CD8-positive, alpha-beta memory T cell (primary cell): Measurements from ENCODE around the gene TBL1X. TPM values are rescaled to one million over a fixed set of nuclear protein-coding genes. Genes with fewer than 3 reads are reported as not detected.

Experiments
- CTCF ChIA-PET: fragments of 350-600 bp; sonication (Branson Sonifier 250); formaldehyde crosslinking; loops from one replicate; lab custom pipeline; 2021; ENCODE audit warnings: antibody characterized with exemption; lab: Charles Lee
- POLR2A ChIA-PET: fragments of 350-600 bp; sonication (Branson Sonifier 250); formaldehyde crosslinking; loops from one replicate; lab custom pipeline; 2021; ENCODE audit warnings: antibody characterized with exemption; lab: Charles Lee
- DNase-seq, 5 donors: peaks; one replicate each; pipeline versions ENCODE4 v3.0.0 to v3.0.0-alpha.2; 2020 to 2022; ENCODE audit warnings: mixed read lengths in 1 of 5
- H3K27ac ChIP-seq: one replicate; pipeline ENCODE4 v1.7.0; 2013; ENCODE audit warnings: low read depth, mild to moderate bottlenecking, low read length, moderate library complexity
- H3K27me3 ChIP-seq: 2 replicates; pipeline ENCODE4 v1.7.0; 2013; ENCODE audit warnings: low read length, mild to moderate bottlenecking; ENCODE audit not compliant: insufficient read depth, poor library complexity, severe bottlenecking
- H3K36me3 ChIP-seq: 2 replicates; pipeline ENCODE4 v1.7.0; 2013; ENCODE audit warnings: mild to moderate bottlenecking, low read length, moderate library complexity; ENCODE audit not compliant: insufficient read depth
- H3K4me1 ChIP-seq: 2 replicates; pipeline ENCODE4 v1.7.0; 2013; ENCODE audit warnings: mild to moderate bottlenecking, low read length, moderate library complexity; ENCODE audit not compliant: insufficient read depth
- H3K4me3 ChIP-seq: 2 replicates; pipeline ENCODE4 v1.7.0; 2013; ENCODE audit warnings: mild to moderate bottlenecking, low read length
- H3K9me3 ChIP-seq: 2 replicates; pipeline ENCODE4 v1.7.0; 2013; ENCODE audit warnings: mild to moderate bottlenecking, low read length
- H3K27ac Mint-ChIP-seq, 8 donors: one replicate each; pipeline ENCODE4 v1.8.0; 2020 to 2021; ENCODE audit warnings: mixed read lengths in 8 of 8, mild to moderate bottlenecking in 6 of 8, inconsistent platforms in 3 of 8, moderate library complexity in 3 of 8
- H3K27me3 Mint-ChIP-seq, 2 donors: one replicate each; pipeline ENCODE4 v1.8.0; 2020 to 2021; ENCODE audit warnings: mixed read lengths in 2 of 2, mild to moderate bottlenecking in 1 of 2, moderate library complexity in 1 of 2
- H3K36me3 Mint-ChIP-seq, 3 donors: one replicate each; pipeline ENCODE4 v1.8.0; 2020 to 2021; ENCODE audit warnings: mixed read lengths in 3 of 3, inconsistent platforms in 1 of 3, mild to moderate bottlenecking in 1 of 3
- H3K4me1 Mint-ChIP-seq, 3 donors: one replicate each; pipeline ENCODE4 v1.8.0; 2020 to 2021; ENCODE audit warnings: mixed read lengths in 3 of 3, inconsistent platforms in 1 of 3, mild to moderate bottlenecking in 1 of 3
- H3K4me3 Mint-ChIP-seq, 7 donors: one replicate each; pipeline ENCODE4 v1.8.0; 2020 to 2021; ENCODE audit warnings: mixed read lengths in 7 of 7, mild to moderate bottlenecking in 6 of 7, moderate library complexity in 4 of 7, inconsistent platforms in 2 of 7
- H3K9me3 Mint-ChIP-seq, 5 donors: one replicate each; pipeline ENCODE4 v1.8.0; 2020 to 2022; ENCODE audit warnings: mixed read lengths in 5 of 5, mild to moderate bottlenecking in 3 of 5, moderate library complexity in 2 of 5, inconsistent platforms in 1 of 5
- polyA plus RNA-seq: library from polyadenylated mRNA; unstranded; fragments of 300-500 nt; fragmentation: Illumina TruSeq; gene quantifications from one replicate; pipeline ENCODE4 v1.2.3, GENCODE V29; 2021
- total RNA-seq, 2 experiments: library from RNA; stranded (reverse); gene quantifications; one replicate each; pipeline ENCODE4 v1.2.3, GENCODE V29; 2021

TBL1X gene
- total and polyA plus RNA-seq, 3 experiments from 2014 or later = 16.1 to 25.0 (median 21.3) TPM

DNA sequence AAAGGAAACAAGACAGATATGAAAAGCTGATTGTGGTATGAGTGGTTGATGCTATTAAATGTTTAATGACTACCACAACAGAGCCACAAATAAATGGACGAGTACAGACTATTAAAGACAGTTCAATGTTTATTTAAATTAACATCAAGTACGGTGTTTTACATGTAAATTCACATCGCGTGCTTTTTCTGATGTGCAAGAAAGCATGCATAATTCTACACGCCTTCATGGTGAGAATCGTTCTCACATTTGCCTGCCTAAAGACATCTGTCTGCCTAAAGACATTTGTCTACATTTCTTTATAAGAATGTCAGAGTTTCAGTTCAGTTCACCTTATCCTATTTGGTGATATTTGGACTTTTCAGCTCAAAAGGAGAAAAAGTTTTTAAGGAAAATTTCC, 308.1 kb downstream of the TBL1X start:
- Histone ChIP-seq H3K4me3 (no peak overlapping the region), H3K36me3 (no peaks in the 10 kb centered on the region), H3K4me1 (no peaks in the 10 kb centered on the region), H3K9me3 (no peaks in the 10 kb centered on the region), H3K27me3 (no peaks in the 10 kb centered on the region), H3K27ac (no peak overlapping the region)
- H3K4me1 Mint-ChIP-seq = no peaks in the 10 kb centered on the region
- H3K36me3 Mint-ChIP-seq = no peaks in the 10 kb centered on the region
- H3K27ac Mint-ChIP-seq = no peak overlapping the region
- H3K4me3 Mint-ChIP-seq = no peak overlapping the region
- no peaks in the 10 kb centered on the region for H3K9me3 Mint-ChIP-seq
- DNase-seq = no peak
- ChIA-PET CTCF (interaction anchor here (0.9 kb wide), 1 partner anchor 10 kb away, joined by 3 read pairs; no protein-coding TSS in a partner anchor), POLR2A (no interaction called here)
- peaks cover 18 to 26% of the 10 kb centered on the region in 2 donors for H3K27me3 Mint-ChIP-seq

DNA sequence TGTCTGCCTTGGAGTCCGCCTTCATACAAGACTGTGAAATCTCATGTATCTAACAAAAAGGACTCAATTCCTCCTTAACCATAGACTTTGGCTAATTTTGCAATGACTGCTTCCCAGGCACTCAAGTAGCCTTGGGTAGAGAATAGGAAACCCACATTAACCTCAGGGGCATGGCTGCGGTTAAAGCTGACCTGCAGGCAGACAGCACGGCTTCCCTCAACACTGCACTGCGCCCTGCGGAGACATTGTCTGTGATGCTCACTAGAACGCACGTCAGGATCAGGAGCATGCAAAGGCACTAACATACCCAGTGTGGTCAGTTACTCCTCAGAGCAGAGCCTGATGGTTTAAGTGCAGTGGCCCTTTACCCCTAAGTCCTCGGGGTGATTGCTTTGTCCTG, 311.1 kb downstream of the TBL1X start:
- no peak overlapping the region for H3K27ac ChIP-seq
- DNase-seq = no peak
- Mint-ChIP-seq H3K36me3 (no peaks in the 10 kb centered on the region), H3K4me1 (no peaks in the 10 kb centered on the region), H3K27ac (no peak overlapping the region), H3K9me3 (no peaks in the 10 kb centered on the region), H3K4me3 (no peak overlapping the region), H3K27me3 (peaks cover 12 to 18% of the 10 kb centered on the region in 2 donors)
- H3K36me3 ChIP-seq = no peaks in the 10 kb centered on the region
- no peaks in the 10 kb centered on the region for H3K9me3 ChIP-seq
- POLR2A ChIA-PET = no interaction called here
- no peak overlapping the region for H3K4me3 ChIP-seq
- no peaks in the 10 kb centered on the region for H3K27me3 ChIP-seq
- H3K4me1 ChIP-seq = no peaks in the 10 kb centered on the region
- CTCF ChIA-PET = no interaction called here

DNA sequence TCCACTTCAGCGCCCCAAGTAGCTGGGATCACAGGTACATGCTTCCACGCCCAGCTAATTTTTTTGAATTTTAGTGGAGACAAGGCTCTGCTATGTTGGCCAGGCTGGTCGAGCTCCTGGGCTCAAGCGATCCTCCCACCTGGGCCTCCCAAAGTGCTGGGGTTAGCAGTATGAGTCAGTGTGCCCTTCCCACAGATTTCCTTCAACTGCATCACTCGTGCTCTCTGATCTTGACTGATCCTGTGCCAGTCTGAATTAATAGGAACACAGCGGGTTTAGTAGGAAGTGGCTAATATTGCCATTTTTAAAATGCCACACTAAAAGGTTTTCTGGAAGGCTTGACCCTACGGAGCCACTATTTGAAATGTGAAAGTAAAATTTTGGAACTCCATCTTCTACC, 317.1 kb downstream of the TBL1X start:
- Histone ChIP-seq H3K27ac (no peak overlapping the region), H3K9me3 (no peaks in the 10 kb centered on the region), H3K27me3 (no peaks in the 10 kb centered on the region), H3K4me3 (no peak overlapping the region), H3K36me3 (no peaks in the 10 kb centered on the region), H3K4me1 (no peaks in the 10 kb centered on the region)
- H3K4me3 Mint-ChIP-seq = no peak overlapping the region
- DNase-seq = no peak
- H3K36me3 Mint-ChIP-seq = no peaks in the 10 kb centered on the region
- H3K27me3 Mint-ChIP-seq = peaks cover 8 to 13% of the 10 kb centered on the region in 2 donors
- H3K27ac Mint-ChIP-seq = no peak overlapping the region
- no peaks in the 10 kb centered on the region for H3K9me3 Mint-ChIP-seq
- POLR2A ChIA-PET = no interaction called here
- H3K4me1 Mint-ChIP-seq = peaks cover 0 to 6% (median 0%) of the 10 kb centered on the region in 3 donors
- CTCF ChIA-PET = no interaction called here

- H3K9me3 Mint-ChIP-seq = no peaks in the 10 kb centered on the region
- no peak for DNase-seq
- no peak overlapping the region for H3K27ac Mint-ChIP-seq
- Histone ChIP-seq H3K27ac (no peak overlapping the region), H3K36me3 (no peaks in the 10 kb centered on the region), H3K4me3 (no peak overlapping the region), H3K27me3 (no peaks in the 10 kb centered on the region), H3K9me3 (no peaks in the 10 kb centered on the region), H3K4me1 (no peaks in the 10 kb centered on the region)
- H3K27me3 Mint-ChIP-seq = peaks cover 23 to 29% of the 10 kb centered on the region in 2 donors
- H3K4me1 Mint-ChIP-seq = peaks cover 0 to 8% (median 0%) of the 10 kb centered on the region in 3 donors
- H3K36me3 Mint-ChIP-seq = no peaks in the 10 kb centered on the region
- ChIA-PET CTCF (no interaction called here), POLR2A (no interaction called here)
- no peak overlapping the region for H3K4me3 Mint-ChIP-seq
These were observed 319.5 kb downstream of the TBL1X start for GRCh38 chrX:9784332-9784731.

GRCh38 chrX:9785254-9785943, 320.5 kb downstream of the TBL1X start:
- H3K4me3 Mint-ChIP-seq = peak overlapping the region in 1 of 7 donors; percentile 12
- no peak overlapping the region for H3K27ac Mint-ChIP-seq
- H3K27ac ChIP-seq = no peak overlapping the region
- no peak for DNase-seq
- ChIA-PET CTCF (no interaction called here), POLR2A (no interaction called here)
- H3K4me1 Mint-ChIP-seq = peaks cover 0 to 8% (median 0%) of the 10 kb centered on the region in 3 donors
- no peaks in the 10 kb centered on the region for H3K27me3 ChIP-seq
- no peaks in the 10 kb centered on the region for H3K9me3 ChIP-seq
- no peak overlapping the region for H3K4me3 ChIP-seq
- H3K4me1 ChIP-seq = no peaks in the 10 kb centered on the region
- no peaks in the 10 kb centered on the region for H3K9me3 Mint-ChIP-seq
- no peaks in the 10 kb centered on the region for H3K36me3 Mint-ChIP-seq
- H3K36me3 ChIP-seq = no peaks in the 10 kb centered on the region
- H3K27me3 Mint-ChIP-seq = peaks cover 21 to 29% of the 10 kb centered on the region in 2 donors

DNA sequence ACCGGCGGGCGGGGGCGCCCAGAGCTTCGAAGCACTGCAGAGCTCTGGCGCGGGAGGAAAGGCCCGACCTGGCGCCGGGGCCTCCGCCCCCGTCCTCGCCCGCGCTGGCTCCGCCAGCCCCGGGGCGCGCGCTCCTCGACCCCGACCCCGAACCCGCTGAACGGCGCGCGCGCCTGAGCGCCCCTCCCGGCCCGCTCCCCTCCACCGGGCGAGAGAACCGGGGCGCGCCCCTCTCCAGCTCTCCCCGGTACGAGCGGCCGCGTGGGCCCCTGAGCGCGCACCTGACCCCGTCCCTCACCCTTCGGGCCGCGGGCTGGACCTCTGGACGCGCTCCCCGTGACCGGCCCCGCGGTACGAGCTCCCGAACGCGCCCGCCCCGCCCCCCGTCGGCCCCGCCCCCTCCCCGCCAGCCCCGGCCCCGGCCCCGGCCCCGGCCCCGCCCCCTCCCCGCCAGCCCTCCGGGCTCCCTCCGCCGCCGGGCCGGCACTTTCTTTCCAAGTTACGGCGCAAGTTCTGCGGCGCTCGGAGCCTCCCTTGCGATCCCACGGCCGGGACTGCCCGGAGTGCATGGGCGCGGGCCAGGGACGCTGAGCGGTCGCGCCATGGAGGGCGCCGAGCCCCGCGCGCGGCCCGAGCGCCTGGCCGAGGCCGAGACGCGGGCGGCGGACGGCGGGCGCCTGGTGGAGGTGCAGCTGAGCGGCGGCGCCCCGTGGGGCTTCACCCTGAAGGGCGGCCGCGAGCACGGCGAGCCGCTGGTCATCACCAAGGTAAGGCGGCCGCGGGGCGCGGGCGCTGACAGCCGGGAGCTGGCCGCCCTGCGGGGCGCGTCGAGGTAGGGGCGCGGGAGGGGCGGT, 321.3 kb downstream of the TBL1X start, which contains the start of gene SHROOM2:
Gene SHROOM2, plus strand, starts transcription at position 486 of the 854 bp plus-strand sequence. Its CDS starts 117 bp downstream, at position 603.
- H3K4me3 Mint-ChIP-seq = peak within 1 kb of the TSS in 4 of 7 donors; percentile 12 to 69 (median 42)

DNA sequence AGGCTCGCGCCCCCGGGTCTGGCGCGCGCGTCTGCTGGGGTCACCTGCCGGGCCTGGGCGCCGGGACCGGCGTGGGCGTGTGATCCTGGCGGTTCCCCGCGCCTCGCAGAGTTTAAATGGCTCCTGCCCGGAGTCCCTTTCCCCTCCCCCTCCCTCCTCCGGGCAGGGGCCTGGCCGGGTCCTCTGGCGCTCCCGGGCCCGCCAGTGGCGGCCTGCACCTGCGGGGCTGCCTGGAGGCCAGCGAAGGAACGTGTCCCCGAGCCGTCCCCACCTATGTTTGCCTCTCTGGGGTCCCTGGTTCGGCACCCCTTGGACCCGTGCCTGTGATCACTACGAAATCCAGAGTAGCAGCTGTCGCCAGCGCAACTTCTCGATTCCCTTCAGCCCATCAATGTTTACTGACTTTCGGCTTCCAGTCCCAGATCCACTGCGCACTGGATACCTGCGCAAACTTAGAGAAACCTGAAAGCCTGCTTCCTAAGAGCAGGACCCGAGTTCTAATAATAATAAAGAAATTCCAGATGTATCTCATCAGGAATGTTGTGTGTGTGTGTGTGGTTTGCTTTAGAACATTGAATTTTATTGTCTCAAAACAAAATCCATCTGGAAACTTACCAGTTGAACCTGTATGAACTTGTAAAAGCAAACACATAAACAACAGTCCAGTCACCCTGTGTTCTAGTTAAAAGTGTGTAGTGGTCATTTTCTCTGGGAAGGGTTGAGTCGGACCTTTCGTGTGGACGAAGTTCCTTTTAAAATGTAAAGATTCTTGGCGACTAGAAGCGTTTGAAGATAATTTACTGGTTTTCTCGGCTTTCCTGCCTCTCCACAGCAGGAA, 322.2 kb downstream of the TBL1X start:
- Histone ChIP-seq H3K27me3 (no peaks in the 10 kb centered on the region), H3K9me3 (no peaks in the 10 kb centered on the region), H3K27ac (no peak overlapping the region), H3K4me3 (no peak overlapping the region), H3K4me1 (no peaks in the 10 kb centered on the region), H3K36me3 (no peaks in the 10 kb centered on the region)
- Mint-ChIP-seq H3K27ac (no peak overlapping the region), H3K36me3 (no peaks in the 10 kb centered on the region), H3K4me1 (peaks cover 0 to 8% (median 0%) of the 10 kb centered on the region in 3 donors), H3K4me3 (peak overlapping the region in 3 of 7 donors; percentile 33 to 69 (median 51)), H3K9me3 (no peaks in the 10 kb centered on the region), H3K27me3 (peaks cover 21 to 29% of the 10 kb centered on the region in 2 donors)
- CTCF ChIA-PET = no interaction called here
- POLR2A ChIA-PET = no interaction called here
- no peak for DNase-seq

More for the DNA sequence above, 321.3 kb downstream of the TBL1X start, which contains the start of gene SHROOM2:
- Histone ChIP-seq H3K4me3 (no peak within 1 kb of the TSS), H3K9me3 (no peaks in the 10 kb centered on the region), H3K4me1 (no peaks in the 10 kb centered on the region), H3K27ac (no peak within 1 kb of the TSS), H3K27me3 (no peaks in the 10 kb centered on the region), H3K36me3 (no peaks in the 10 kb centered on the region)
- H3K27ac Mint-ChIP-seq = no peak within 1 kb of the TSS
- POLR2A ChIA-PET = no interaction called here
- no peaks in the 10 kb centered on the region for H3K9me3 Mint-ChIP-seq
- no peak for DNase-seq
- peaks cover 0 to 8% (median 0%) of the 10 kb centered on the region in 3 donors for H3K4me1 Mint-ChIP-seq
- CTCF ChIA-PET = no interaction called here
- H3K27me3 Mint-ChIP-seq = peaks cover 21 to 29% of the 10 kb centered on the region in 2 donors
- no peaks in the 10 kb centered on the region for H3K36me3 Mint-ChIP-seq
